Astrocyte of the spinal cord (primary cell): ENCODE data around the gene ZNF92.
A peak's percentile ranks its signal among the peaks of the same experiment; 100 is the strongest.
"Not testable (repeated sequence)": the region's sequence is repeated elsewhere in the genome, so short reads cannot be mapped to it uniquely, and the experiment has no call there.

Experiments used
- DNase-seq: peaks from one replicate; pipeline ENCODE4 v3.0.0; 2011; ENCODE audit warnings: low read depth, low spot score
- H3K4me3 ChIP-seq: 2 replicates; pipeline ENCODE4 v1.5.1; 2011; ENCODE audit warnings: low read depth, mild to moderate bottlenecking, low read length, moderate library complexity
- CTCF ChIP-seq: IDR thresholded peaks from 2 replicates; pipeline ENCODE4 v1.5.1; 2012; ENCODE audit warnings: low read depth, mild to moderate bottlenecking, low read length, inconsistent platforms
- in situ Hi-C: cut with HindIII; loops from 2 replicates; pipeline ENCODE4 v1.10.0; 2017; ENCODE audit warnings: low sequenced_read_pairs

ZNF92 gene

GRCh38 chr7:65422670-65423069, 49.0 kb downstream of the ZNF92 start:
- no peak for TF ChIP-seq CTCF
- no peak for DNase-seq
- in situ Hi-C loops, result no loop called here
- no peak overlapping the region for H3K4me3 ChIP-seq

DNA sequence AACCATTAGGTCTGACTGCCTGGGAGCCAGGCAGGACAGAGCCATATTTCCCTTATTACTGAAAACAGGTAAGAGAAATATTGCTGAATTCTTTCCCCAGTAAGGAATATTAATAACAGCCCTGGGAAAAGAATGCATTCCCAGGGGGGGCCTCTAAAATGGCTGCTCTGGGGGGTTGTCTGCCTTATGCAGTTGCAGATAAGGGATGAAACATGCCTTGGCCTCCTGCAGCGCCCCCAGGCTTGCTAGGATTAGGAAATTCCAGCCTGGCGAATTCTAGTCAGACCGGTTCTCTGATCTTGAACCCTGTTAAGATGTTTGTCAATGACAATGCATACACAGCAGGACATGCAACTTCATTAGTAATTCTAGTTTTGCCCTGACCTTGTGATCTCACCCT, 49.6 kb downstream of the ZNF92 start:
- in situ Hi-C loops, H3K4me3 ChIP-seq, DNase-seq: not testable (repeated sequence)

GRCh38 chr7:65429642-65430343, 56.1 kb downstream of the ZNF92 start:
- in situ Hi-C loops, result no loop called here
- no peak overlapping the region for H3K4me3 ChIP-seq
- no peak for DNase-seq
- no peak for TF ChIP-seq CTCF

DNA sequence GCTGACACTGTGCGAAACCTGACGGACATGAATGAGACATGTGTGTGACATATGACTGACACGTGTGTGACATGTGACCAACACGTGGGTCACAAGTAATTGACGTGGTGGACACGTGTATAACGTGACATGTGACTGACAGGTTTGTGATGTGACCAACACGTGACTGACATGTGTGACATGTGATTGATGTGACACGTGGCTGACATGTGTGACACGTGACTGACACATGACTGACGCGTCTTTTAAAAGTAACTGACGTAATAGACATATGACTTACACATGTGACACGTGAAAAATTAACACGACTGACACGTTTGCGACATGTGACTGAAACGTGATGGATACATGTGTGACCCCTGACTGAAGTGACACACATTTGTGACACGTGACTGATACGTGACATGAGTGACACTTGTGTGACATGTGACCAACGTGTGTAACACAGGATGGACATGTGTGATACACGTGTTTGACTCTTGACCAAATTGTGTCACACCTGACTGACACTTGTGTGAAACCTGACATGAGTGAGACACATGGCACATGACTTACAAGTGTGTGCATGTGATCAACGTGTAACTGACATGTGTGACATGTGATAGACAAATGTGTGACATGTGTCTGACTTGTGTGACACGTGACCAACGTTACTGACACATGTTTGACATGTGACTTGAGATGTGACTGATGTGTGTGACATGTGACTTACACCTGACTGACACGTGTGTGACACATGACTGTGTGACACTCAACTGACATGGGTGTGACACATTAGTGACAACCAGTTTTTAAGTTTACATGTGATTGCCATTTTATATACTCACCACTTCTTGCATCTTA, 56.9 kb downstream of the ZNF92 start:
- TF ChIP-seq CTCF, result no peak
- in situ Hi-C loops, result no loop called here
- DNase-seq, result no peak
- H3K4me3 ChIP-seq, result no peak overlapping the region

DNA sequence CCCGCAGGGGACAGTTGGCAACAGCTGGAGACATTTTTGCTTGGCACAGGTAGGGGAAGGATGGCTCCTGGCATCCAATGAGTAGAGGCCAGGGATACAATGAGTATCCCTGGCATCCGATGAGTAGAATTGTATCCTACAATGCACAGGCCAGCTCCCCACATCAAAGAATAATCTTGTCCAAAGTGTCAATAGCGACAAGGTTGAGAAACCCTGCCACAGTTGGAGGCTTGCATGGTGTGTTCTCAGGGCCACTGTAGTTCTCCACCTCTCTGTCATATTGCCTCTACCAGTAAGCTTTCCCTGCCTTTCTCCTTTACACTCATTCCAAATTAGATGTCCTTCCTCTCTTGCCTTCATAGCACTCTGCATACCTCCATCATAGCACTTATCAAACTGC, 60.7 kb downstream of the ZNF92 start:
- DNase-seq, result no peak
- no peak for TF ChIP-seq CTCF
- no peak overlapping the region for H3K4me3 ChIP-seq
- in situ Hi-C loops, result no loop called here

DNA sequence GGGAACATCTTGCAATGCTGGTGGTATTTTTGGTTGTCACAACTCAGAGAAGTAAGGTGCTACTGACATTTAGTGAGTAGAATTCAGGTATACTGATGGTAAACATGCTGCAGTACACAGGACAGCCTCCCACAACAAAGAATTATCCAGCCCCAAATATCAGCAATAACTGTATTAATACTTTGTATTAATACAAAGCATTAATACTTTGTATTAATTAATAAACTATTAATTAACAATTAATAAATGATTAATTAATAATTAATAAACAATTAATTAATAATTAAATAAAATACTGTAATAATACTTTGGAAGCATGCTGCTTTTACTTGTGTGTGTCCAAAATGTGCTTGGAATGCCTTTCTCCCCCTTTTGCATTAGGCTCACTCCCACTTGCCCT, 62.5 kb downstream of the ZNF92 start:
- in situ Hi-C loops, result no loop called here
- no peak overlapping the region for H3K4me3 ChIP-seq
- no peak for DNase-seq
- no peak for TF ChIP-seq CTCF

- H3K4me3 ChIP-seq, result no peak overlapping the region
- in situ Hi-C loops, result no loop called here
- TF ChIP-seq CTCF, result no peak
- DNase-seq, result peak; percentile 88
Measured at GRCh38 chr7:65438598-65438997, 64.9 kb downstream of the ZNF92 start.
